DLD1 (cell line): Measurements from ENCODE around the gene TUBB2B.
"Not testable (repeated sequence)": the region's sequence is repeated elsewhere in the genome, so short reads cannot be mapped to it uniquely, and the experiment has no call there.

ENCODE experiments used
- in situ Hi-C: cut with HindIII; loops from 2 replicates; pipeline ENCODE4 v1.10.0; 2017; ENCODE audit warnings: low sequenced_read_pairs

TUBB2B gene

GRCh38 chr6:3190779-3191178 is 36.7 kb downstream of the TUBB2B start:
- in situ Hi-C loops = no loop called here

GRCh38 chr6:3190056-3190455 is 37.4 kb downstream of the TUBB2B start:
- in situ Hi-C loops = no loop called here

GRCh38 chr6:3189192-3189591 is 38.3 kb downstream of the TUBB2B start:
- in situ Hi-C loops = not testable (repeated sequence)

GRCh38 chr6:3188262-3188661 is 39.2 kb downstream of the TUBB2B start:
- in situ Hi-C loops = no loop called here

- in situ Hi-C loops = no loop called here
Measured at GRCh38 chr6:3186974-3187382, 40.5 kb downstream of the TUBB2B start.

- in situ Hi-C loops = no loop called here
Measured at GRCh38 chr6:3183066-3183465, 44.4 kb downstream of the TUBB2B start.

- in situ Hi-C loops = no loop called here
Measured at GRCh38 chr6:3181105-3181504, 46.3 kb downstream of the TUBB2B start.

GRCh38 chr6:3179945-3180344 is 47.5 kb downstream of the TUBB2B start:
- in situ Hi-C loops = not testable (repeated sequence)

- in situ Hi-C loops = not testable (repeated sequence)
Measured at GRCh38 chr6:3178666-3179065, 48.8 kb downstream of the TUBB2B start.

GRCh38 chr6:3176562-3177355 is 50.7 kb downstream of the TUBB2B start:
- in situ Hi-C loops = no loop called here

GRCh38 chr6:3175715-3176402 is 51.6 kb downstream of the TUBB2B start:
- in situ Hi-C loops = no loop called here
